IMR-90 (cell line): ENCODE measurements around the gene SPINT4.

Source experiments
- CEBPB ChIP-seq: IDR thresholded peaks from 2 replicates; pipeline ENCODE4 v1.6.1; 2012; ENCODE audit warnings: low read depth, low read length, improper control_type of control experiment
- CHD1 ChIP-seq: IDR thresholded peaks from 2 replicates; pipeline ENCODE4 v1.6.1; 2012; ENCODE audit warnings: low read depth, low read length, improper control_type of control experiment
- CTCF ChIP-seq: conservative IDR thresholded peaks from 2 replicates; pipeline ENCODE4 v1.5.1; 2012; ENCODE audit warnings: mild to moderate bottlenecking, low read depth, low read length, improper control_type of control experiment
- ELK1 ChIP-seq: fragments of 150-350 bp; IDR thresholded peaks from 2 replicates; pipeline ENCODE4 v1.6.1; 2016; ENCODE audit warnings: low read depth, mild to moderate bottlenecking, low read length, moderate library complexity, borderline replicate concordance
- MAFK ChIP-seq: IDR thresholded peaks from 2 replicates; pipeline ENCODE4 v1.6.1; 2012; ENCODE audit warnings: low read depth, low read length, improper control_type of control experiment
- MAZ ChIP-seq: IDR thresholded peaks from 2 replicates; pipeline ENCODE4 v1.6.1; 2012; ENCODE audit warnings: low read depth, mild to moderate bottlenecking, low read length, improper control_type of control experiment, moderate library complexity, borderline replicate concordance
- POLR2A ChIP-seq: IDR thresholded peaks from 2 replicates; pipeline ENCODE4 v1.6.1; 2012; ENCODE audit warnings: mild to moderate bottlenecking, low read depth, low read length
- RCOR1 ChIP-seq: IDR thresholded peaks from 2 replicates; pipeline ENCODE4 v1.6.1; 2012; ENCODE audit warnings: mild to moderate bottlenecking, low read length, improper control_type of control experiment; ENCODE audit not compliant: insufficient replicate concordance
- SMC3 ChIP-seq: fragments of 150-350 bp; IDR thresholded peaks from 2 replicates; pipeline ENCODE4 v1.6.1; 2016; ENCODE audit warnings: low read depth, mild to moderate bottlenecking, antibody characterized with exemption, low read length, moderate library complexity

- no peak for TF ChIP-seq MAZ
- TF ChIP-seq POLR2A, result no peak
- no peak for TF ChIP-seq MAFK
- TF ChIP-seq CTCF, result no peak
- TF ChIP-seq SMC3, result no peak
- no peak for TF ChIP-seq ELK1
- TF ChIP-seq RCOR1, result no peak
- TF ChIP-seq CHD1, result no peak
- no peak for TF ChIP-seq CEBPB
Observed at GRCh38 chr20:45725134-45725533, 3.0 kb downstream of the SPINT4 start.
